ENCODE data around the gene NAV2. TPM values are rescaled to one million over a fixed set of nuclear protein-coding genes. Genes with fewer than 3 reads are reported as not detected.

The NAV2 gene
- total and polyA plus RNA-seq, 2 experiments from 2014 or later: 26.0 to 45.0 TPM

- ATAC-seq (no peak), DNase-seq (ENCODE audit: low spot score) (no peak)
- Mint-ChIP-seq H3K4me3 (no peak overlapping the region), H3K27ac (no peak overlapping the region), H3K4me1 (peaks cover 49% of the 10 kb centered on the region), H3K36me3 (ENCODE audit: low read depth) (peaks cover 10% of the 10 kb centered on the region; the same call in 1 of the 3 replicates), H3K9me3 (no peaks in the 10 kb centered on the region), H3K27me3 (ENCODE audit: insufficient read depth, low read depth, poor library complexity) (peaks cover 29% of the 10 kb centered on the region)
- Histone ChIP-seq H3K4me2 (no peak overlapping the region), H2AFZ (no peak overlapping the region), H3F3A (replicated peaks; ENCODE audit: low read depth) (peaks cover 3% of the 10 kb centered on the region; the same call in 1 of the 2 replicates), H3K27me3 (ENCODE audit: insufficient read depth) (peaks cover 21% of the 10 kb centered on the region), H3K4me3 (no peak overlapping the region), H3K36me3 (ENCODE audit: insufficient read depth) (no peaks in the 10 kb centered on the region), H3K27ac (ENCODE audit: low read depth) (no peak overlapping the region), H3K4me1 (ENCODE audit: insufficient read depth) (peaks cover 37% of the 10 kb centered on the region), H3K9me2 (ENCODE audit: insufficient read depth) (no peaks in the 10 kb centered on the region), H3K79me2 (replicated peaks; ENCODE audit: insufficient read depth) (peaks cover 10% of the 10 kb centered on the region; the same call in 1 of the 2 replicates), H4K20me1 (replicated peaks; ENCODE audit: insufficient read depth) (peaks cover 34% of the 10 kb centered on the region)
- no peak for TF ChIP-seq ZNF114 (CRISPR knock-in tag; IDR thresholded peaks at IDR 0.05)
- no peak for TF ChIP-seq CTCF (conservative IDR thresholded peaks at IDR 0.05; ENCODE audit: low read depth in 2 of 2)
- TF ChIP-seq EZH2phosphoT487 (IDR thresholded peaks at IDR 0.05; ENCODE audit: unreplicated experiment): no peak
- no peak for TF ChIP-seq ZNF331 (CRISPR knock-in tag; IDR thresholded peaks at IDR 0.05; ENCODE audit: low read depth)
- no peak for TF ChIP-seq CREB1 (CRISPR knock-in tag; IDR thresholded peaks at IDR 0.05; ENCODE audit: low read depth)
- no peak for TF ChIP-seq NANOG (IDR thresholded peaks at IDR 0.05; ENCODE audit: borderline replicate concordance)
- no peak for TF ChIP-seq POLR2AphosphoS5 (IDR thresholded peaks at IDR 0.05; ENCODE audit: low read depth)
- TF ChIP-seq STAT1 (IDR thresholded peaks at IDR 0.05; ENCODE audit: unreplicated experiment): no peak
Observed at GRCh38 chr11:20004866-20005265, 292.2 kb downstream of the NAV2 start.

- no peak overlapping the region for H3K4me3 Mint-ChIP-seq
- Histone ChIP-seq H3K9me2 (ENCODE audit: insufficient read depth) (no peaks in the 10 kb centered on the region), H3K4me1 (ENCODE audit: insufficient read depth) (peaks cover 39% of the 10 kb centered on the region), H3K4me3 (no peak overlapping the region), H3K36me3 (ENCODE audit: insufficient read depth) (no peaks in the 10 kb centered on the region), H4K20me1 (replicated peaks; ENCODE audit: insufficient read depth) (peaks cover 34% of the 10 kb centered on the region), H3K27ac (ENCODE audit: low read depth) (no peak overlapping the region), H3K27me3 (ENCODE audit: insufficient read depth) (peaks cover 20% of the 10 kb centered on the region), H2AFZ (no peak overlapping the region), H3K79me2 (replicated peaks; ENCODE audit: insufficient read depth) (peaks cover 10% of the 10 kb centered on the region; the same call in 1 of the 2 replicates), H3K4me2 (no peak overlapping the region), H3F3A (replicated peaks; ENCODE audit: low read depth) (no peaks in the 10 kb centered on the region)
- DNase-seq (ENCODE audit: low spot score) (no peak), ATAC-seq (no peak)
- peaks cover 25% of the 10 kb centered on the region for H3K27me3 Mint-ChIP-seq (ENCODE audit: insufficient read depth, low read depth, poor library complexity)
- H3K36me3 Mint-ChIP-seq (ENCODE audit: low read depth): peaks cover 10% of the 10 kb centered on the region; the same call in 1 of the 3 replicates
- H3K4me1 Mint-ChIP-seq: peaks cover 42% of the 10 kb centered on the region
- H3K9me3 Mint-ChIP-seq: no peaks in the 10 kb centered on the region
- H3K27ac Mint-ChIP-seq: no peak overlapping the region
- TF ChIP-seq REST (IDR thresholded peaks at IDR 0.05; ENCODE audit: unreplicated experiment) (no peak), ETS1 (IDR thresholded peaks at IDR 0.05) (no peak), CREB1 (CRISPR knock-in tag; IDR thresholded peaks at IDR 0.05; ENCODE audit: low read depth) (no peak), ZNF331 (CRISPR knock-in tag; IDR thresholded peaks at IDR 0.05; ENCODE audit: low read depth) (no peak), NANOG (IDR thresholded peaks at IDR 0.05; ENCODE audit: borderline replicate concordance) (no peak), EZH2 (IDR thresholded peaks at IDR 0.05; ENCODE audit: low read depth, unreplicated experiment) (no peak)
Observed at GRCh38 chr11:20005747-20006146, 293.1 kb downstream of the NAV2 start.

Measured in GM23338 (cell line).